HepG2 (cell line): ENCODE data around the gene ZNF669.

Source experiments
- AFF4 ChIP-seq: sonication (generic); formaldehyde crosslinking; IDR thresholded peaks from 2 replicates; pipeline ENCODE4 v1.4.0; 2020; ENCODE audit warnings: missing genetic modification reagents
- BCL3 ChIP-seq: sonication (generic); formaldehyde crosslinking; IDR thresholded peaks from 2 replicates; pipeline ENCODE4 v1.5.1; 2020; ENCODE audit warnings: mild to moderate bottlenecking, missing genetic modification reagents, moderate library complexity
- CREB1 ChIP-seq, 2 experiments: fragments of 450-650 bp in 1 of 2; IDR thresholded peaks; 2 replicates each; pipeline ENCODE4 v1.6.1; 2016 to 2017; ENCODE audit warnings: control low read depth in 1 of 2, mild to moderate bottlenecking in 1 of 2, missing compliant biosample characterization in 1 of 2, missing genetic modification characterization in 1 of 2
- CTCF ChIP-seq: sonication (generic); formaldehyde crosslinking; IDR thresholded peaks from 2 replicates; pipeline ENCODE4 v1.5.0; 2020; ENCODE audit warnings: mild to moderate bottlenecking, missing genetic modification reagents, moderate library complexity
- FIP1L1 ChIP-seq: fragments of 200-400 bp; formaldehyde crosslinking; IDR thresholded peaks from 2 replicates; pipeline ENCODE4 v1.6.1; 2018; ENCODE audit warnings: low read depth, mild to moderate bottlenecking, low read length, moderate library complexity, borderline replicate concordance; ENCODE audit not compliant: insufficient read depth
- FOXK2 ChIP-seq: fragments of 450-650 bp; IDR thresholded peaks from 2 replicates; pipeline ENCODE4 v1.6.1; 2016
- HOXA7 ChIP-seq: sonication (generic); formaldehyde crosslinking; IDR thresholded peaks from 2 replicates; pipeline ENCODE4 v1.8.1; 2022; ENCODE audit warnings: mild to moderate bottlenecking, missing genetic modification reagents, moderate library complexity
- MEIS1 ChIP-seq: sonication (generic); formaldehyde crosslinking; IDR thresholded peaks from 2 replicates; pipeline ENCODE4 v1.9.0; 2021; ENCODE audit warnings: mild to moderate bottlenecking, missing genetic modification reagents, moderate library complexity, borderline replicate concordance
- NR2F1 ChIP-seq, 2 experiments: fragments of 450-650 bp in 1 of 2; formaldehyde crosslinking in 1 of 2; IDR thresholded peaks; 2 replicates each; pipeline versions ENCODE4 v1.5.0 to v1.6.1; 2016 to 2020; ENCODE audit warnings: mild to moderate bottlenecking in 1 of 2, missing compliant biosample characterization in 1 of 2, missing genetic modification reagents in 1 of 2, moderate library complexity in 1 of 2
- STAG1 ChIP-seq: sonication (generic); formaldehyde crosslinking; IDR thresholded peaks from 2 replicates; pipeline ENCODE4 v1.4.0; 2020; ENCODE audit warnings: missing genetic modification reagents
- USF2 ChIP-seq, 2 experiments: sonication (generic) in 1 of 2; formaldehyde crosslinking in 1 of 2; IDR thresholded peaks; 2 replicates each; pipeline versions ENCODE4 v1.5.1 to v1.6.1; 2011 to 2020; ENCODE audit warnings: borderline replicate concordance in 1 of 2, low read depth in 1 of 2, low read length in 1 of 2, mild to moderate bottlenecking in 1 of 2, missing genetic modification reagents in 1 of 2, moderate library complexity in 1 of 2
- ZFY ChIP-seq: sonication (generic); formaldehyde crosslinking; IDR thresholded peaks from 2 replicates; pipeline ENCODE4 v1.4.0; 2020; ENCODE audit warnings: missing genetic modification reagents
- ZHX2 ChIP-seq, 2 experiments: sonication (generic) in 1 of 2; formaldehyde crosslinking in 1 of 2; IDR thresholded peaks; 2 replicates each; pipeline versions ENCODE4 v1.6.1 to v1.9.0; 2014 to 2022; ENCODE audit warnings: antibody characterized with exemption in 1 of 2, borderline replicate concordance in 1 of 2, inconsistent platforms in 1 of 2, low read depth in 1 of 2, missing genetic modification reagents in 1 of 2
- ZNF580 ChIP-seq: IDR thresholded peaks from 2 replicates; pipeline ENCODE4 v1.6.1; 2016; ENCODE audit warnings: low read depth, borderline replicate concordance

- TF ChIP-seq ZNF580 (CRISPR knock-in tag) (no peak), FIP1L1 (no peak), AFF4 (no peak), HOXA7 (no peak), USF2 (IDR thresholded peaks at IDR 0.05; ENCODE audit: low read depth, low read length) (no peak), USF2 (CRISPR knock-in tag; IDR thresholded peaks at IDR 0.05; ENCODE audit: borderline replicate concordance) (no peak), CTCF (peak; percentile 81), NR2F1 (CRISPR knock-in tag; IDR thresholded peaks at IDR 0.05) (no peak), ZFY (no peak), STAG1 (CRISPR knock-in tag) (peak; percentile 69), FOXK2 (no peak), ZHX2 (IDR thresholded peaks at IDR 0.05; ENCODE audit: low read depth) (no peak), ZHX2 (CRISPR knock-in tag; IDR thresholded peaks at IDR 0.05; ENCODE audit: borderline replicate concordance) (no peak), MEIS1 (CRISPR knock-in tag) (no peak), BCL3 (CRISPR knock-in tag) (no peak; the same call in 1 of the 2 replicates), CREB1 (IDR thresholded peaks at IDR 0.05) (no peak), CREB1 (CRISPR knock-in tag; IDR thresholded peaks at IDR 0.05) (no peak)
These were observed 14.8 kb upstream of the ZNF669 start for GRCh38 chr1:247118946-247119446.
